K562 (cell line): Measurements from ENCODE around the gene FYB1. TPM values are rescaled to one million over a fixed set of nuclear protein-coding genes. Genes with fewer than 3 reads are reported as not detected.
A peak's percentile ranks its signal among the peaks of the same experiment; 100 is the strongest.

Experiments used
- FOS ChIP-seq: IDR thresholded peaks from 3 replicates; pipeline ENCODE4 v1.6.1; 2011; ENCODE audit not compliant: insufficient read length; ENCODE audit errors: extremely low read depth
- HMBOX1 ChIP-seq: sonication (generic); IDR thresholded peaks from 2 replicates; pipeline ENCODE4 v1.6.1; 2016
- HMGXB4 ChIP-seq: sonication (generic); formaldehyde crosslinking; IDR thresholded peaks from 2 replicates; pipeline ENCODE4 v1.8.1; 2023; ENCODE audit warnings: mild to moderate bottlenecking, missing genetic modification reagents
- HNRNPUL1 ChIP-seq: fragments of 200-400 bp; formaldehyde crosslinking; IDR thresholded peaks from 2 replicates; pipeline ENCODE4 v1.6.1; 2017; ENCODE audit warnings: low read length
- KAT7 ChIP-seq: sonication (generic); formaldehyde crosslinking; IDR thresholded peaks from 2 replicates; pipeline ENCODE4 v1.8.0; 2022; ENCODE audit warnings: missing genetic modification reagents, mild to moderate bottlenecking, borderline replicate concordance
- KDM1A ChIP-seq, 2 experiments: fragments of 450-650 bp; IDR thresholded peaks; 2 replicates each; pipeline ENCODE4 v1.6.1; 2016; ENCODE audit warnings: mild to moderate bottlenecking in 2 of 2
- MTA1 ChIP-seq: fragments of 450-650 bp; IDR thresholded peaks from 2 replicates; pipeline ENCODE4 v1.6.1; 2017; ENCODE audit warnings: borderline replicate concordance
- NBN ChIP-seq: fragments of 450-650 bp; IDR thresholded peaks from 2 replicates; pipeline ENCODE4 v1.6.1; 2016; ENCODE audit warnings: low read depth, mild to moderate bottlenecking
- NFIX ChIP-seq: fragments of 250-450 bp; sonication (Bioruptor Pico); IDR thresholded peaks from 2 replicates; pipeline ENCODE4 v1.4.0; 2020; ENCODE audit warnings: low read depth, mild to moderate bottlenecking, moderate library complexity
- PREB ChIP-seq: sonication (generic); formaldehyde crosslinking; IDR thresholded peaks from 2 replicates; pipeline ENCODE4 v1.8.1; 2023; ENCODE audit warnings: mild to moderate bottlenecking, missing genetic modification reagents
- PRMT5 ChIP-seq: sonication (generic); formaldehyde crosslinking; IDR thresholded peaks from 2 replicates; pipeline ENCODE4 v1.5.0; 2020; ENCODE audit warnings: missing genetic modification reagents
- RBM17 ChIP-seq: fragments of 200-400 bp; formaldehyde crosslinking; IDR thresholded peaks from 2 replicates; pipeline ENCODE4 v1.6.1; 2017; ENCODE audit warnings: low read depth, mild to moderate bottlenecking, low read length, borderline replicate concordance
- SMARCA4 ChIP-seq: fragments of 450-650 bp; IDR thresholded peaks from 2 replicates; pipeline ENCODE4 v1.6.1; 2016
- THAP7 ChIP-seq: fragments of 250-450 bp; sonication (Bioruptor Pico); IDR thresholded peaks from 2 replicates; pipeline ENCODE4 v1.5.0; 2021
- ZFP91 ChIP-seq: sonication (generic); formaldehyde crosslinking; IDR thresholded peaks from 2 replicates; pipeline ENCODE4 v1.8.0; 2022; ENCODE audit warnings: mild to moderate bottlenecking, missing genetic modification reagents
- ZNF232 ChIP-seq: sonication (generic); formaldehyde crosslinking; IDR thresholded peaks from 2 replicates; pipeline ENCODE4 v1.8.0; 2022; ENCODE audit warnings: mild to moderate bottlenecking, missing genetic modification reagents
- ZNF512 ChIP-seq: IDR thresholded peaks from 2 replicates; pipeline ENCODE4 v1.6.1; 2016; ENCODE audit warnings: missing genetic modification characterization, missing compliant biosample characterization
- ZNF695 ChIP-seq: fragments of 450-650 bp; formaldehyde crosslinking; IDR thresholded peaks from 2 replicates; pipeline ENCODE4 v1.4.0; 2020; ENCODE audit warnings: mild to moderate bottlenecking, moderate library complexity
- ZNF766 ChIP-seq: fragments of 200-800 bp; sonication (Bioruptor generic); conservative IDR thresholded peaks from 2 replicates; pipeline ENCODE4 v1.6.1; 2016; ENCODE audit warnings: missing genetic modification characterization, missing compliant biosample characterization
- polyA plus RNA-seq, 8 experiments: library from polyadenylated mRNA; depleted of rRNA in 4 of 8; stranded (reverse) in 5 of 8; unstranded in 3 of 8; fragments of >200 nt; fragmentation: Nextera tagmentation in 2 of 8; fragmentation: Illumina TruSeq in 1 of 8; extraction: Ambion mirVana in 2 of 8; extraction: Trizol in 1 of 8; gene quantifications; 2 replicates each; pipeline versions ENCODE4 v1.2.1 to v1.2.3, GENCODE V29; 2011 to 2014; ENCODE audit warnings: inconsistent platforms in 1 of 8, missing spikeins in 1 of 8
- total RNA-seq, 7 experiments: library from RNA; depleted of rRNA in 6 of 7; stranded (reverse); fragments of >200 nt in 6 of 7; fragmentation: Illumina TruSeq in 2 of 7; extraction: Trizol in 2 of 7; gene quantifications; 2 replicates each; pipeline versions ENCODE4 v1.2.1 to v1.2.3, GENCODE V29; 2011 to 2021; ENCODE audit warnings: low replicate concordance in 1 of 7

FYB1 gene
- total and polyA plus RNA-seq, 9 of the 15 experiments (the other 6 are each of a cell fraction or from before 2014, with no cell fraction given) = 4.7 to 31.5 (median 9.7) TPM

- TF ChIP-seq THAP7 (no peak), NBN (peak; percentile 65; the same call in 1 of the 2 replicates), KDM1A (IDR thresholded peaks at IDR 0.05) (0 out of 4 replicates have a peak, but pooled peaks of 1 of the 2 experiments have one; percentile 18), ZNF766 (peak; percentile 18; the same call in 1 of the 2 replicates), PRMT5 (CRISPR knock-in tag) (no peak), HMGXB4 (CRISPR knock-in tag) (no peak), ZNF512 (tag) (no peak), MTA1 (no peak), KAT7 (CRISPR knock-in tag) (peak; percentile 68; the same call in 1 of the 2 replicates), ZFP91 (CRISPR knock-in tag) (no peak), HNRNPUL1 (no peak), ZNF232 (no peak), FOS (no peak), PREB (CRISPR knock-in tag) (no peak), NFIX (CRISPR knock-in tag) (no peak), SMARCA4 (no peak), RBM17 (no peak), HMBOX1 (peak; percentile 89), ZNF695 (no peak)
These were observed 42.4 kb downstream of the FYB1 start (continued) for GRCh38 chr5:39176759-39177630.
